A549 (cell line): ENCODE results near the gene NRIP1.

Experiments used
- CHD2 ChIP-seq: fragments of 150-350 bp; IDR thresholded peaks from 2 replicates; pipeline ENCODE4 v1.6.1; 2014; ENCODE audit warnings: low read length; ENCODE audit not compliant: partially characterized antibody
- CTCF ChIP-seq: fragments of >200 bp; sonication (Bioruptor Twin); formaldehyde crosslinking; IDR thresholded peaks from 3 replicates; pipeline ENCODE4 v1.5.1; 2016
- EP300 ChIP-seq, 2 experiments: fragments of >200 bp; sonication (Bioruptor Twin); formaldehyde crosslinking; IDR thresholded peaks; 2 replicates in 1 of 2; 3 replicates in 1 of 2; pipeline ENCODE4 v1.6.1; 2016 to 2017
- ESRRA ChIP-seq: fragments of 150-350 bp; IDR thresholded peaks from 2 replicates; pipeline ENCODE4 v1.6.1; 2014; ENCODE audit warnings: mild to moderate bottlenecking, low read length, borderline replicate concordance
- MAFK ChIP-seq: fragments of 450-650 bp; IDR thresholded peaks from 2 replicates; pipeline ENCODE4 v1.6.1; 2014; ENCODE audit not compliant: partially characterized antibody
- SMC3 ChIP-seq: fragments of >200 bp; sonication (Bioruptor Twin); formaldehyde crosslinking; IDR thresholded peaks from 3 replicates; pipeline ENCODE4 v1.6.1; 2018; ENCODE audit warnings: inconsistent platforms
- TF ChIP-seq, protein P1 (sequence below): fragments of >200 bp; sonication (Bioruptor Twin); formaldehyde crosslinking; IDR thresholded peaks from 2 replicates; pipeline ENCODE4 v1.6.1; 2016
- TF ChIP-seq, protein P2 (sequence below): fragments of 150-350 bp; IDR thresholded peaks from 2 replicates; pipeline ENCODE4 v1.6.1; 2014; ENCODE audit warnings: low read depth, mild to moderate bottlenecking, low read length

- TF ChIP-seq CTCF (no peak), EP300 (IDR thresholded peaks at IDR 0.05) (no peak), ESRRA (no peak), MAFK (no peak), CHD2 (no peak), SMC3 (no peak)
- TF ChIP-seq, protein P1, sequence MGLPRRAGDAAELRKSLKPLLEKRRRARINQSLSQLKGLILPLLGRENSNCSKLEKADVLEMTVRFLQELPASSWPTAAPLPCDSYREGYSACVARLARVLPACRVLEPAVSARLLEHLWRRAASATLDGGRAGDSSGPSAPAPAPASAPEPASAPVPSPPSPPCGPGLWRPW, result no peak
- TF ChIP-seq, protein P2, sequence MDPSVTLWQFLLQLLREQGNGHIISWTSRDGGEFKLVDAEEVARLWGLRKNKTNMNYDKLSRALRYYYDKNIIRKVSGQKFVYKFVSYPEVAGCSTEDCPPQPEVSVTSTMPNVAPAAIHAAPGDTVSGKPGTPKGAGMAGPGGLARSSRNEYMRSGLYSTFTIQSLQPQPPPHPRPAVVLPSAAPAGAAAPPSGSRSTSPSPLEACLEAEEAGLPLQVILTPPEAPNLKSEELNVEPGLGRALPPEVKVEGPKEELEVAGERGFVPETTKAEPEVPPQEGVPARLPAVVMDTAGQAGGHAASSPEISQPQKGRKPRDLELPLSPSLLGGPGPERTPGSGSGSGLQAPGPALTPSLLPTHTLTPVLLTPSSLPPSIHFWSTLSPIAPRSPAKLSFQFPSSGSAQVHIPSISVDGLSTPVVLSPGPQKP, result no peak
Observed at GRCh38 chr21:15104470-15104869, 39.7 kb upstream of the NRIP1 start.
